Activated B cell treated with CpG ODN at 0.5 μM for 24 hours (primary cell): ENCODE measurements around the gene SLC41A3. TPM values are rescaled to one million over a fixed set of nuclear protein-coding genes. Genes with fewer than 3 reads are reported as not detected.

ENCODE experiments used
- ATAC-seq: fragments of 200-7000 bp; cut with Tn5 transposase; one replicate; pipeline ENCODE4 v1.10.0; 2021; ENCODE audit warnings: low read depth, mild to moderate bottlenecking, moderate library complexity
- CTCF ChIA-PET: fragments of 350-600 bp; sonication (Branson Sonifier 250); formaldehyde crosslinking; loops from one replicate; lab custom pipeline; 2021; ENCODE audit warnings: antibody characterized with exemption; lab: Charles Lee
- POLR2A ChIA-PET: fragments of 350-600 bp; sonication (Branson Sonifier 250); formaldehyde crosslinking; loops from one replicate; lab custom pipeline; 2021; ENCODE audit warnings: antibody characterized with exemption; lab: Charles Lee
- DNase-seq: peaks from one replicate; pipeline ENCODE4 v3.0.0; 2022
- H3K27ac Mint-ChIP-seq: one replicate; pipeline ENCODE4 v1.8.0; 2020; ENCODE audit warnings: mixed read lengths
- H3K27me3 Mint-ChIP-seq: one replicate; pipeline ENCODE4 v1.8.0; 2021; ENCODE audit warnings: mixed read lengths
- H3K36me3 Mint-ChIP-seq: one replicate; pipeline ENCODE4 v1.8.0; 2021; ENCODE audit warnings: low read depth, mixed read lengths
- H3K4me1 Mint-ChIP-seq: one replicate; pipeline ENCODE4 v1.8.0; 2021; ENCODE audit warnings: mixed read lengths
- H3K4me3 Mint-ChIP-seq: one replicate; pipeline ENCODE4 v1.8.0; 2020; ENCODE audit warnings: mild to moderate bottlenecking, mixed read lengths
- H3K9me3 Mint-ChIP-seq: one replicate; pipeline ENCODE4 v1.8.0; 2020; ENCODE audit warnings: mixed read lengths
- intact Hi-C: fragments of 100-400 bp; cut with micrococcal nuclease; formaldehyde crosslinking; loops from one replicate; pipeline ENCODE4 v1.15.1; 2024
- total RNA-seq: library from RNA; stranded (reverse); gene quantifications from 2 replicates; pipeline ENCODE4 v1.2.3, GENCODE V29; 2022
- TF ChIP-seq, protein P1 (sequence below): fragments of 200-600 bp; IDR thresholded peaks from one replicate; pipeline ENCODE4 v1.8.0; 2022; ENCODE audit warnings: antibody characterized with exemption, mild to moderate bottlenecking

Gene SLC41A3
- total RNA-seq, 1 donor from 2014 or later: 36.2 TPM

DNA sequence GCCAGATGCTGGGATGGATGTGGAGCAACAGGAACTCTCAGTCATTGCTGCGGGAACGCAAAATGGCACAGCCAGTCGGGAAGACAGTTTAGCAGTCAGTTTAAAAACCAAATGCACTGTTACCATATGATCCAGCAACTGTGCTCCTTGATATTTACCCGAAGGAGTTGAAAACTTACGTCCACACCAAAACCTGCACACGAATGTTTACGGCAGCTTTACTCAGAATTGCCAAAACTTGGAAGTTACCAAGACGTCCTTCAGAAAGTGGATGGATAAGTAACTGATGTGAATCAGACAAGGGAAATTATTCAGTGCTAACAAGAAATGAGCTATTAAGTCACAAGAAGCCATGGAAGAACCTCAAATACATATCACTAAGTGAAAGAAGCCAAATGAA lies 36.1 kb upstream of the SLC41A3 start:
- TF ChIP-seq, protein P1, sequence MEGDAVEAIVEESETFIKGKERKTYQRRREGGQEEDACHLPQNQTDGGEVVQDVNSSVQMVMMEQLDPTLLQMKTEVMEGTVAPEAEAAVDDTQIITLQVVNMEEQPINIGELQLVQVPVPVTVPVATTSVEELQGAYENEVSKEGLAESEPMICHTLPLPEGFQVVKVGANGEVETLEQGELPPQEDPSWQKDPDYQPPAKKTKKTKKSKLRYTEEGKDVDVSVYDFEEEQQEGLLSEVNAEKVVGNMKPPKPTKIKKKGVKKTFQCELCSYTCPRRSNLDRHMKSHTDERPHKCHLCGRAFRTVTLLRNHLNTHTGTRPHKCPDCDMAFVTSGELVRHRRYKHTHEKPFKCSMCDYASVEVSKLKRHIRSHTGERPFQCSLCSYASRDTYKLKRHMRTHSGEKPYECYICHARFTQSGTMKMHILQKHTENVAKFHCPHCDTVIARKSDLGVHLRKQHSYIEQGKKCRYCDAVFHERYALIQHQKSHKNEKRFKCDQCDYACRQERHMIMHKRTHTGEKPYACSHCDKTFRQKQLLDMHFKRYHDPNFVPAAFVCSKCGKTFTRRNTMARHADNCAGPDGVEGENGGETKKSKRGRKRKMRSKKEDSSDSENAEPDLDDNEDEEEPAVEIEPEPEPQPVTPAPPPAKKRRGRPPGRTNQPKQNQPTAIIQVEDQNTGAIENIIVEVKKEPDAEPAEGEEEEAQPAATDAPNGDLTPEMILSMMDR: no peak
- intact Hi-C loops: no loop called here
- POLR2A ChIA-PET: no interaction called here
- CTCF ChIA-PET: no interaction called here
- H3K4me3 Mint-ChIP-seq: no peak overlapping the region
- no peaks in the 10 kb centered on the region for H3K9me3 Mint-ChIP-seq
- DNase-seq (no peak), ATAC-seq (no peak)
- no peaks in the 10 kb centered on the region for H3K36me3 Mint-ChIP-seq
- no peaks in the 10 kb centered on the region for H3K4me1 Mint-ChIP-seq
- no peak overlapping the region for H3K27ac Mint-ChIP-seq
- peaks cover 3% of the 10 kb centered on the region for H3K27me3 Mint-ChIP-seq

- intact Hi-C loops: no loop called here
- Mint-ChIP-seq H3K9me3 (no peaks in the 10 kb centered on the region), H3K27me3 (peaks cover 3% of the 10 kb centered on the region), H3K4me1 (no peaks in the 10 kb centered on the region), H3K4me3 (no peak overlapping the region), H3K36me3 (no peaks in the 10 kb centered on the region), H3K27ac (no peak overlapping the region)
- ATAC-seq (no peak), DNase-seq (no peak)
- TF ChIP-seq, protein P1: no peak
- POLR2A ChIA-PET: no interaction called here
- CTCF ChIA-PET: no interaction called here
These were observed 35.2 kb upstream of the SLC41A3 start for GRCh38 chr3:126119008-126119675.

- CTCF ChIA-PET: no interaction called here
These were observed 34.7 kb upstream of the SLC41A3 start for GRCh38 chr3:126118591-126118990.

DNA sequence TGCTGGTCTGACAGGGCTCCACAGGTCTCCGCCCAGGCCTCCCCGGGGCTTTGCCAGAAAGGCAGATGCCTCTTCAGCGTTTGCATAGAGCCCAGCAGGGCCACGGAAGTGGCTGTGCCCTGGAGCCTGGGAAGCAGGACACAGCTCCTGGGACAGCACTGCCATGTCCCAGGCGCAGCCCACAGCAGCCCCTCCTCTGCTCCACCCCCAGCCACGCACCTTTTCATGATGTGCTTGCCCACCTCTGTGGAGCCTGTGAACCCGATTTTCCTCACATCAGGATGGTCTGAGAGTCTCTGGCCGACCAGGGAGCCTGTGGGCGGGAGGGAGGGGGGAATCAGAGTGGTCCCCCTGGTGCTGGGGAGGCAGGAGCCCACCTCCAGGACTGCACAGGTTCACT lies 33.9 kb upstream of the SLC41A3 start:
- Mint-ChIP-seq H3K27ac (no peak overlapping the region), H3K36me3 (no peaks in the 10 kb centered on the region), H3K9me3 (no peaks in the 10 kb centered on the region), H3K4me3 (no peak overlapping the region), H3K27me3 (peaks cover 3% of the 10 kb centered on the region), H3K4me1 (no peaks in the 10 kb centered on the region)
- TF ChIP-seq, protein P1: no peak
- intact Hi-C loops: no loop called here
- ATAC-seq (no peak), DNase-seq (peak; percentile 3)
- POLR2A ChIA-PET: no interaction called here
- CTCF ChIA-PET: no interaction called here

More at GRCh38 chr3:126118591-126118990, 34.7 kb upstream of the SLC41A3 start:
- peaks cover 3% of the 10 kb centered on the region for H3K27me3 Mint-ChIP-seq
- DNase-seq: peak; percentile 6
- TF ChIP-seq, protein P1: no peak
- no peaks in the 10 kb centered on the region for H3K9me3 Mint-ChIP-seq
- intact Hi-C loops: no loop called here
- H3K4me1 Mint-ChIP-seq: no peaks in the 10 kb centered on the region
- ATAC-seq: no peak
- no peaks in the 10 kb centered on the region for H3K36me3 Mint-ChIP-seq
- POLR2A ChIA-PET: no interaction called here
- no peak overlapping the region for H3K27ac Mint-ChIP-seq
- no peak overlapping the region for H3K4me3 Mint-ChIP-seq

DNA sequence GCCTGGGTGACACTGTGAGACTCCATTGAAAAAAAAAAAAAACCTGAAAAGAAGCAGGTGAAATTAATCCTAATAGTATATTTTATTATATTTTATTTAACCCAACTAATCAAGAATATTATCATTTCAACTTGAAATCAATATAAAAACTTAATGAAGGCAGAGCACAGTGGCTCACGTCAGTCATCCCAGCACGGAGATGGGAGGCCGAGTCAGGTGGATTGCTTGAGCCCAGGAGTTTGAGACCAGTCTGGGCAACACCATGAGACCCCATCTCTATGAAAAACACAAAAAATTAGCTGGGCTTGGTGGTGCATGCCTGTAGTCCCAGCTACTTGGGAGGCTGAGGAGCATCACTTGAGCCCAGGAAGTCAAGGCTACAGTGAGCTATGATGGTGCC lies 33.3 kb upstream of the SLC41A3 start:
- no peaks in the 10 kb centered on the region for H3K4me1 Mint-ChIP-seq
- no peak overlapping the region for H3K27ac Mint-ChIP-seq
- TF ChIP-seq, protein P1: no peak
- DNase-seq (no peak), ATAC-seq (no peak)
- no peaks in the 10 kb centered on the region for H3K9me3 Mint-ChIP-seq
- no peak overlapping the region for H3K4me3 Mint-ChIP-seq
- H3K36me3 Mint-ChIP-seq: no peaks in the 10 kb centered on the region
- intact Hi-C loops: no loop called here
- peaks cover 3% of the 10 kb centered on the region for H3K27me3 Mint-ChIP-seq
- CTCF ChIA-PET: no interaction called here
- POLR2A ChIA-PET: no interaction called here
